SIG-M5 treated with dmso at 0.1 percent for 504 hours (cell line): ENCODE data around the gene TSPAN10.
"Not testable (repeated sequence)": the region's sequence is repeated elsewhere in the genome, so short reads cannot be mapped to it uniquely, and the experiment has no call there.

Experiments
- DNase-seq: peaks from one replicate; lab custom pipeline; 2025; ENCODE audit not compliant: unreplicated experiment; lab: John Stamatoyannopoulos, UW

The TSPAN10 gene

GRCh38 chr17:81636505-81637288 lies at the start of gene TSPAN10, which contains the start of gene NPLOC4:
TSPAN10 (plus strand) TSS chr17:81637196; CDS start chr17:81642413, 5,217 bp downstream.
NPLOC4 (minus strand) TSS chr17:81637112; CDS start chr17:81636930, 182 bp downstream.
- peak; percentile 83 for DNase-seq

GRCh38 chr17:81589612-81590011 lies 47.4 kb upstream of the TSPAN10 start:
- no peak for DNase-seq

DNA sequence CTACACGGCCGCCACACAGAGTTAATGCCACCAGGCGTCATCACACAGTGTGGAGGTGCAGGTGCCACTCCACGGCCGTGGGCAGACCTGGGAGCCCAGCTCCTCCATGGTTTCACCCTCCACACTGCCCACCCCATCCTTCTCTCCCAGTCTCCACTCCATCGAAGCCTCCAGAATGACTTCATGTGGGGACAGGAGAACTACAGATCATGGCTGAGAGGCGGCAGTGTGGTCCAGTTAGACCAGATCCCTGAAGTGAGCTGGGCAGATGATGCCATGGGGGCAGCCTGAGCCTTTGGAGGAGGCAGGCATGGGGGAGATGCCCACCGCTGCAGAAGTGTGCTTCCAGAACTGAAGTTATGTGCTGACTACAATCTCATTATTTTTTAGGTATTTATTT lies 46.9 kb upstream of the TSPAN10 start:
- DNase-seq: no peak

- no peak for DNase-seq
These were observed 45.0 kb upstream of the TSPAN10 start for GRCh38 chr17:81591971-81592370.

DNA sequence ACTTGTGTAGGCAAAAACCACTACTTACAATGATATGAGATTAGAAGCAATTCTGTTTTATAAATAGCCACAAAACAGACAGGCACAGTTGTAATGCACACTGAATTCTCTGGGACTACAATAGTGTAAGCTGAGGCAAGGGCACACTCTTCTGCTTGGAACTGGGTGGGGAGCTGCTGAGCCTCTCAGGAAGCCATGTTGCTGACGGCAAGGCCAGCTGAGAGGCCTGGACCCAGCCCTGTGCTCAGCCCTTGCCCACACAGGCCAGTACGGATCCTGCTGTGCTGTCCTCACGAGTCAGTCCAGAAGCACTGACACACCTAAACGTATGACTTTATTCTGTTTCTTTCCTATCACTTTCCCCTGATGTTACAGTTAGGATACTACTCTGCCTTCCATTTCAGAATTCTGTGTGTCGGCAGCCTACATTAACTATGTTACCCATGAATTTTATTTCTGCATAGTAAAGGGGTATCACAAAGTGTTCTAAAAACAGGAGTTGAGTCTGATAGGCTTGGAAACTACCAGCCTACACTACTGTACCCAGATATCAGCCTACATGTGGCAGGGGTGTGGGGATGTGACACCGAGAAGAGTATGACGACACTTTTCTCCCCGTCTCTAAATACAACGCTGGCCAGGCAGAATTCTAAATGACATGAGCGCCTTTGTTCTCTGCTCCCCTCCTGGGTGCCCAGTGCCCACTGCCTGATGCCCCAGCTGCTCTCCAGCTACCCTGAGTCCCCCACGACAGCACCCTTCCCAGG lies 43.7 kb upstream of the TSPAN10 start:
- no peak for DNase-seq

DNA sequence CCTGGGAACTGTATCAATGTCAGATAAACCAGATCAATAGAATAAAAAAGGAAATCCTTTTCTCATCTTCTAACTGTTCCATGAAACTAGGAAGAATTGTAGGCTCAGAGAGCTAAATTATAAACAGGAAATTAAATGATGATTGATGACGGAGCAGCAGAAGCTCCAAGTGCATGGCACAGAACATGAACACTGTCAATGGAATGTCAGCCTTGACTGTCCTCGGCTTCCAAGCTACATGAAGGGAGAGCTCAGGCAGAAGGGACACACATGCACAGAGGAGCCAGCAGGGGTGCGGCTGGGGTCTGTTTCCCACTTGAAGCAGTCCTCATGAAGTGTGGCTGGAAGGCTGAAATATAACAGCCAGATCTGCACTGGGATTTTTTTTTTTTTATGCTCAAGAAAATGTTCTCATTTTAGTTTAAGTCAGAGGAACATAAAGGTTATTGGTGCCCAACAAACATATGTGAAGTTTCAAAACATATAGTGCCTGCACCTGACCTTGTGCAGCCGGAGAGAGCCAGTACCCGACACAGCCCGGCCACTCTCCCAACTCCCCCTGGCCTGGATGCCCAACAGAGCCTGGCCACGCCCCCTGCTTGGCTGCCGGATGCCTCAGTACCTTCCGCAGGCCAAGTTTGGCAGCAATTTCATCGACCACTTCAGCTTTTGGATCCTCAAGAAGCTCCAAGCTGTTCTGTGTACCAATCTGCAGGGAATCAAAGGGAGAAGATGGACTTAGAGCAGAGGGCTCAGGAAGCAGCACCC lies 37.1 kb upstream of the TSPAN10 start:
- DNase-seq: no peak

DNA sequence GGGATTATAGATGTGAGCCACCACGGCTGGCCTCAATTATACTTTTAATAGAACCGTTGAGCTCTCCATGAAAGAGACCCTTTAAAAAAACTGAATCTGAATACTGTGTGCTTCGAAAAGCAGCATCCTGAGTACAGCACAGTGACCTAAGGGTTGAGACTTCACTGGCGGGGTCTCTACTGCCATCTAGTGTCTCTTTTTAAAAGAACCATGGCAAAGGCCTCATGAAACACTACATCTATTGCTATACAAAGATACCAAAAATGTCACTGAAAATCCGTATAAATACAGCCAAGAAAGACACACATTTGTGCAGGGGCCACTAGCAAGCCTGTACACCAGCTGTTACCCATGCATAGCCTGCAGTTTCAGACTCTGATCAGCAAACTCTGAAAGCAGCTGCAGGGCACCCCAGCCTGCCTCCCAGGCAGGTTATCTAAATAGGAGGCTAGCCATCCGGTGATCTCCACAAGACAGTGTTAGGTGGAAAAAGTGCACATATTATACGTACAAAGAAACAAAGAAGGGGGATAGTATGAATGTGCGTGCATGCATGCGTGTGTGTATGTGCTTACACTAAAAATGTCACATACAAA lies 35.4 kb upstream of the TSPAN10 start:
- DNase-seq: peak; percentile 74

DNA sequence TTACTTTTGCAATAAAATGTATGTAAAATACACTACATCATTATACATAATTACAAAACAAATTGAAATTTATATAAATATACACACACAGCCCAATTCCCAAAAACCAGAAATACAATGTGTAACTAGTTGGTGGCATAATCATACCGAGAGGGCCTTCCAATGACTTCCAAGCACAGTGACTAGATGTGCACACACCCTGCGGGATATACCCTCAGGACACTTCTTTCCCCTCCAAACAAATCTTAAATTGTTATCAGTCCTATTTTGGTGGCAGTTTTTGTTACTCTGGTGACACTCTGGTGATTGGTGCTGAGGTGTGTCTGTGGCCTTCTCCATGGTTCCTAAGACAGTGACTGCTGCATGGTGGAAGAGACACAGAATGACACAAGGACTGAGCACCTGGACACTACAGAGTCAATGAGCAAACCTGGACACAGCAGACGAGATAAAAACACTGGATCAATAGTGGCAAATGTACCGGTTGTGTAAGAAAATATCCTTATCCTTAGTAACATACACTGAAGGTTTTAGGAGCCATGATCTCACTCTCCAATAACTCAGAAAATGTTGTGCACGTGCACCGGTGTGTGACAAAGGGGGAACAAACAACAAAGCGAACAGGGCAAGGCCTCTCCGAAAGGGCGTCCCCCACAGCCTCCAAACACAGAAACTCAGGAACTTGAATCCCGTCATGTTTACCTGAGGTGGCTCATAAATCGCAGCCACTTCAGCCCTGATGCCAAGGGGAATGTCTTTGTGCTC lies 33.0 kb upstream of the TSPAN10 start:
- no peak for DNase-seq

GRCh38 chr17:81607431-81607830 lies 29.6 kb upstream of the TSPAN10 start:
- DNase-seq: no peak

GRCh38 chr17:81608082-81608481 lies 28.9 kb upstream of the TSPAN10 start:
- no peak for DNase-seq

DNA sequence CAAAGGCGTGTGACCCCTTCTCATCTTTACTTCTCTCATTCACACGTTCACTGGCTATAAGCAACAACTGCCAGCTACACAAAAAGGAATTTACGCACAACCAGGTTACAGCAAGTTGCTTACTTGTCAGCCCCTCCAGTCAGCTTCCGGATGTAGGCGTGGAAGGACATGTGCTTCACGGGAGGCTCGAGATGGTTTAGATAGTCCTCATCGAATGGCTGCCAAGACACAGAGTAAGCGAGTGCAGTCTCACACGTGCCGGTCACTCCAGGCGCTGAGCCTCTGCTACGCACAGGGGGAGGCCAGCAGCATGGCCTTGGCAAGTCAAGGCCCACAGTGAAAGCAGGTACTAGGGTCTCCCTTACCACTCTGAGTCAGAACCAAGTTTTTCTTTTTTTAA lies 28.4 kb upstream of the TSPAN10 start:
- no peak for DNase-seq

DNA sequence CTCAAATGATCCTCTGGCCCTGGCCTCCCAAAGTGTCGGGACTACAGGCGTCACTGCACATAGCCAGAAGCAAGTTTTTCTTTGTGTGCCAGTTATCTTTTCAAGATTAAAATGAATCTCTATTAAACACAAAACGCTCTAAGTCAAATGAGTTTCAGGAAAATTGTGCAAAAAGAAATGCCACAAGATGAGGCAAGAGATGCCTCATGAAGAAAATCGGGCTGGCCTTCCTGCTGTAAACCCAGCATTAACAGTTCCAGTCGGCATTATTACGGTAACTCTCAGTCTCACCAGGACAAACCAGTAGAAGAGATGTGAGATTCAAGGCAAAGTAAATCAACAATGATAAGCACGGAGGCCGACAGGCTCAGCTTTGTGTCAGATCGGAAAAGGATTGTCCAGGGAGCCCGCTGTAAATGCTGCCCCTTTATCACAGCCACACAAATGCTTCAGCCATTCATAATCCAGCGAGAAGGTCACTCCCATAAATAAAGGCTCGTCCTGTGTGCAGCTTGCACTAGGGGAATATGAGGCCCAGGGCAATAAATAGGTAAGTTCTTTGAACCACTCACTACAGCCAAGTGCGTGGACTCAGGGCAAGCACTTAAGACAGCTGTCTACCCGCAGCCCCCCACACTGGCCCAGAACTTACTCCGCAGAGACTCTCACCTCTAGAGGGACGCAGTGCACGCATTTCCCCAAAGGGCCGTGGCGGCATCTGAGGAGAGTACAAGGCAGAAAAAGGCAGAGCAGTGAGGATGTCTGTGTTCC lies 27.3 kb upstream of the TSPAN10 start:
- DNase-seq: no peak

DNA sequence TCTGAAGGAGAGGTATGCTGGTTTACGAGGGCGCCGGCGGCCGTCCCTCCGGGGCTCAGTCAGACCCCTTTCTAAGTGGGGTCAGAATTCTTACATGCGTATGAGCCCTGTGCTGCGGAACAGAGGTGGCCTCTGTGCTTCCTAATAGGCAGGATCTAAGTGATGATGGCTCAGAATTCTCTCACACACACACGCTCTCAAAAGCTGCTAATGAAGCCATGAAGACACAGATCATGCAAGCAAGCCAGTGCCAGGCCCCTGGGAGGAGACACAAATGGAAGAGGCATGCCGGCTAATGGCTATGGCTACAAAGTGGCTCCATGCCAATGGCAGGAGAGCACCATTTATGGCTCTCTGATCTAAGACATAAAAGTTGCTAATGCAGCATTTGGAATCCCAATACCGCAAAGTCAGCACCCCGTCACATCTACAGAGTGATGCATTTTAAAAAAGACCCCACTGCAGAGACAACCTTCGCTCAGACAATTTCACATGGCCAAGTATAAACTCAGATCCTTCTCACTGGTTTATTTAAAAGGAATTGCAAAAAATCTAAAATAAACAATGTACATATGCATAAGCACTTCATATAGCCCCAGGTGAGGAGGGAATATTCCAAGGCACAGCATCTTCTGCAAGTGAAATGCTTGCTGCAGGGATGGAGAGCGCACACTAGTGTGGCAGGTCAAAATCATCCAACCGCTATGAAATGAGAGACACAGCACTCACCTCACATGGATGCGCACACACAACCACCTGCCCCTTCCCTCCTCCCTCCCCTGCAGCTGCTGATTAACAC lies 24.6 kb upstream of the TSPAN10 start:
- no peak for DNase-seq

DNA sequence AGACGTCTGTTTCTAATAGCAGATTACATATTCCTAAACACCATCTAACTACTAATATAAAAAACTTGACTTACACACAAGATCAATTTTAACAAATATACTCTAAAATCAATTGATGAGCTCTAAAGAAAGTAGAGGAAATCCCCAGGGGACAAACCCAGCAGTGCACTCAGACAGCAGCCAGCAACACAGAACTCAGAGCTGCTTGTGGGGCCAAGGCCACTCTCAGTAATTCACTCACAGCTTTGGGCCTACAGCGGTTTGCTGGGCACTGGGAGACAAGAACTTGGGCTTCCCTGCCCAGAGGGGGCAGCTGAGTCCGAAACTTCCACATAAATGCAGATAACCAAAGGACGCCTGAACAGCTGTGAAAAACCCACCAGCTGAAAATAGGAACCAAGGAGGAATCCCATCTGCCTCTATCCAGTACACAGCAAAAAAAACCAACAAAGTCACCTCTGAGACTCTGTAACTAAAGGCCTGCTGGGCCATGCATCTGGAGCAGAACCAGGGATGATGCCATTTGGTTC lies 21.5 kb upstream of the TSPAN10 start:
- no peak for DNase-seq

DNA sequence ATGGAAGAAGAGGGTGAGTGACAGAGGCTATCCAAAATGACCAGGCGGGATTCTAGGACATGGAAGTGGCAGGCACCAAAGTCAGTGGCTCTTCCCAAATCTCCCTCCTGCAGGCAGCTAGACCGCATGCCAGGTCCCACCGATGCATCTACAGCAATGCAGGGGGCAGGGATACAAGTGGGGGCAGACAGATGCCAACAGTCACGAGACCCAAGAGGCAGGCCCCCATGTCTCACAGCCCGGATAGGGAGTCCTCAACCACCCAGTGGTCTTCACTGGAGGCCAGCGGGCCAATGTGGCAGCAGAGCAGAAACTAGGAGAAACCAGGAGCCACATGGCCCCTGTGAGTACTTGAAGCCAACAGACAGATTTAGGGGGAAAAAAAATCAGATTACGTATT lies 20.1 kb upstream of the TSPAN10 start:
- DNase-seq: no peak

- not testable (repeated sequence) for DNase-seq
These were observed 18.7 kb upstream of the TSPAN10 start for GRCh38 chr17:81618307-81618706.

- DNase-seq: no peak
These were observed 15.4 kb upstream of the TSPAN10 start for GRCh38 chr17:81621494-81622130.

GRCh38 chr17:81630274-81630673 lies 6.7 kb upstream of the TSPAN10 start:
- no peak for DNase-seq
